GM19043 (cell line): ENCODE results near the gene POLR2E.

Experiments used
- ATAC-seq: cut with Tn5 transposase; IDR thresholded peaks from one replicate; pipeline ENCODE4 v1.9.1; 2021; ENCODE audit warnings: low read depth; ENCODE audit not compliant: unreplicated experiment

Gene POLR2E

DNA sequence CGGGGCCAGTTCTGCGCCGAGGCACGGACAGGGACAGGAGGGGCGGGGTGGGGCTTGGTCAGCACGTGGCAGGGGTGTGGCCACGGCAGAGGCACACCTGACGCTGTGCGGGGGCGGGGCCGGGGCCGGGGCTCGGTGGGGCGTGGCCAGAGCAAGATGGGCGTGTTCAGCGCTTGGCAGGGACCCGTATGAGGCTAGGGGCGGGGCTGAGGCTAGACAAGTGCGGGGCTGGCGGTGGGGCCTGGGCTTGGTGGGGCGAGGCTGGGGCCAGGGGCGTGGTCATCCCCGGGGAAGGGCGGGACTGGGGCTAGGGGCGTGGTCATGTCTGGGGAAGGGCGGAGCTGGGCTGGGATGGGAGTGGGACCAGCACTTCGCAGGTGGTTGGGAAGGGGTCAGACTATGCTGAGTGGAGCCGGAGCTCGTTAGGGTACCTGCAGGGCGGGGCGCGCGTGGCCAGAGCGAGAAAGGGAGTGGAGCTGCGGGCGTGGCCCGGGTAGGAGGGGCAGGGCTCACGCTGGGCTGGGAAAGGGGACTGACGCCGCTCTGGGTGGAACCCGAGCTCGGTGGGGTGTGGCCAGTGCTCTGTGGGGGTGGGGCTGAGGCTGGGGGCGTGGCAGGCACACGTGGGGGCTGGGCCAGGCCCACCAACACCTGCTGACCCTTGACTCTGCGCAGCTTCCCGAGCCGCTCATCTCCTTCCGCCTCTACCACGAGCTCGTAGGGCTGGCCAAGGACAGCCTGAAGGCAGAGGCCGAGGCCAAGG, 12.8 kb downstream of the POLR2E start:
- no peak for ATAC-seq

DNA sequence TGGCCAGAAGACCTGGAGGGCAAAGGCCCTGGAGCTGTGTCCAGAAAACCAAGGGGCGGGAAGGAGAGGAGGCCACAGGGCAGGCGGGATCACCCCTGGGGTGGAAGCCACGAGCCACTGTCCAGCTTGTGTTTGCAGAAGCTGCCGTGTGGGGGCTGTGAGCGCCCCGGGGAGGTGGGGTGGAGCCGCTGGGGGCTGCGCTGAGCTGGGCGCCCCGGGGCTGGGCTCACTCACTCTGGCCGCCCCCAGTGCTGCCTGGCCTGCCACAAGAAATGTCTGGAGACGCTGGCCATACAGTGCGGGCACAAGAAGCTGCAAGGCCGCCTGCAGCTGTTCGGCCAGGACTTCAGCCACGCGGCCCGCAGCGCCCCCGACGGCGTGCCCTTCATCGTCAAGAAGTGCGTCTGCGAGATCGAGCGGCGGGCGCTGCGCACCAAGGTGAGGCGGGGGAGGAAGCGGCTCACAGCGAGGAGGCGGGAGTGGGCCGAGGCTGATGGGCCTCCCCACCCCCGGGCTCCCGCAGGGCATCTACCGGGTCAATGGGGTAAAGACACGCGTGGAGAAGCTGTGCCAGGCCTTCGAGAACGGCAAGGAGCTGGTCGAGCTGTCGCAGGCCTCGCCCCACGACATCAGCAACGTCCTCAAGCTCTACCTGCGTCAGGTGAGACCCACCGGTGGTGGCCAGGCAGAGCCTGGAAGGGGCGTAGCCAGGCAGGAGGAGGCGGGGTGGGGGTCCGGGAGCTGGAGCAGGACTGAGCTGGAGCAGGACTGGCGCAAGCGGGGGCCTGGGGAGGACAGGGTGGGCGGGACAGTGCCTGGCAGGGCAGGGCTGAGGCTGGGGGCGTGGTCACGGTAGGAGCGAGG, 13.6 kb downstream of the POLR2E start:
- ATAC-seq: no peak

DNA sequence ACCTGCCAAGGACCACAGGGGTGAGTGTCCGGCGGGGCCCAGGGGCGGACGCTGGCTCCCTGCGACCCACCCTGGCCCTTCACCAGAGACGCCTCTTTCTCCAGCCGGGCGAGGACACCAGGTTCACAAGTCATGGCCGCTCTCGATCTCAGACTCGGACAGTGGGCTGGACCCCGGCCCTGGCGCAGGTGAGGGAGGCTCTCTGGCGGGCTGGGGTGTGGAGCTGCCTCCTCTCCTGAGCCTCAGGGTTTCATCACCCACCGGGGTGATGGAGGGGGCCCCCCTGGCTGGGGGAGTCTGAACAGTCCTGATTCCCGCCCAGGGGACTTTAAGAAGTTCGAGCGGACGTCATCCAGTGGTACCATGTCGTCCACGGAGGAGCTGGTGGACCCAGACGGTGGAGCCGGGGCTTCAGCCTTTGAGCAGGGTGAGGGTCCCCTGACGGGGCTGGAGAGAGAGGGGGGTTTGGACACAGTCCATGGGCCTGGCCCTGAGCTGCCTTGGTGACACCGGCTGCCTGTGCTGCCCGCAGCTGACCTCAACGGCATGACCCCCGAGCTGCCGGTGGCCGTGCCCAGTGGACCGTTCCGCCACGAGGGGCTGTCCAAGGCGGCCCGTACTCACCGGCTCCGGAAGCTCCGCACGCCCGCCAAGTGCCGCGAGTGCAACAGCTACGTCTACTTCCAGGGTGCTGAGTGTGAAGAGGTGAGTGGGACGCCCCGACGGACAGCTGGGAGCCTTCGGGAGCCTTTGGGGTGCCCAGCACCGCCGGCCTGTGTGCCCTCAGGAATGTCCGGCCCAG, 14.6 kb downstream of the POLR2E start:
- ATAC-seq: no peak

DNA sequence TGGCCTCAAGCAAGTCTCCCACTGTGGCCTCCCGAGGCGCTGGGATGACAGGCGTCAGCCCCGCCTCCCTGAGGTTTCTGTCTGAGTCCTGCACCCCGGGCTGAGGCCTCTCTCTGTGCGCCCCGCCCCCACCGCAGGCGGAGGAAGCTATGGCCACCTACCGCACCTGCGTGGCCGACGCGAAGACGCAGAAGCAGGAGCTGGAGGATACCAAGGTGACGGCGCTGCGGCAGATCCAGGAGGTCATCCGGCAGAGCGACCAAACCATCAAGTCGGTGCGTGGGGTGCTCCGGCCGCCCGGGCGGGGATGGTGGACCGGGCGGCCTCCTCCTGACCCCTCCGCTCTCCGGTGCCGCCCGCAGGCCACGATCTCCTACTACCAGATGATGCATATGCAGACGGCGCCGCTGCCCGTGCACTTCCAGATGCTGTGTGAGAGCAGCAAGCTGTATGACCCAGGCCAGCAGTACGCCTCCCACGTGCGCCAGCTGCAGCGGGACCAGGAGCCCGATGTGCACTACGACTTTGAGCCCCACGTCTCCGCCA, 15.5 kb downstream of the POLR2E start:
- ATAC-seq: no peak

GRCh38 chr19:1076951-1077350, 18.2 kb downstream of the POLR2E start:
- ATAC-seq: peak; percentile 53

GRCh38 chr19:1076046-1076386, 19.2 kb downstream of the POLR2E start:
- ATAC-seq: no peak

DNA sequence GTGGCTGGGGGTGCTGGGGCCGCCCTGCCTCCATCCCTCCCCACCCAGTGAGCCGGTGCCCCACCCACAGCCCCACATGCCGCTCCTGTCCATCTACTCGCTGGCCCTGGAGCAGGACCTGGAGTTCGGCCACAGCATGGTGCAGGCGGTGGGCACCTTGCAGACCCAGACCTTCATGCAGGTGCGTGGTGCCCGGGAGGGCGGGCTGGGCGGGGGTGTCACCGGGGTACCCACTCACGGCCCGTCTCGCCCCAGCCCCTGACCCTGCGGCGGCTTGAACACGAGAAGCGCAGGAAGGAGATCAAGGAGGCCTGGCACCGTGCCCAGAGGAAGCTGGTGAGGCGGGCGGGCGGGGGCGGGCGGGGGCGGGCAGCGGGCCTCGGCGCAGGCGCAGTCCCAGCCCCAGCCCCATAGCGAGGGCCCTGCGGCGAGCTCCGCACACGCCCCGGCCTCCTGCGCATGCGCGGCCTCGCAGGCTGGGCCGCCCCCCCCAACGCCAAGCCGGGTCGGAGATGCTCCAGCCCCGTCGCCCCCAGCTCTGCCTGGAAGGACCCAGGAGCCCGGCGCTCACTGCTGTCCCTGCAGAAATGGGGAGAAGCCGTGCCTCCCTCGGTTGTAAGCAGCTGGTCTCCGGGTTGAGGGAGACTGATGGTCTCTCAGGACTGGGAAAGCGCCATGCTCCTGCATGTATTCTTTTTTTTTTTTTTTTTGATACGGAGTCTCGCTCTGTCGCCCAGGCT, 20.5 kb downstream of the POLR2E start:
- no peak for ATAC-seq

DNA sequence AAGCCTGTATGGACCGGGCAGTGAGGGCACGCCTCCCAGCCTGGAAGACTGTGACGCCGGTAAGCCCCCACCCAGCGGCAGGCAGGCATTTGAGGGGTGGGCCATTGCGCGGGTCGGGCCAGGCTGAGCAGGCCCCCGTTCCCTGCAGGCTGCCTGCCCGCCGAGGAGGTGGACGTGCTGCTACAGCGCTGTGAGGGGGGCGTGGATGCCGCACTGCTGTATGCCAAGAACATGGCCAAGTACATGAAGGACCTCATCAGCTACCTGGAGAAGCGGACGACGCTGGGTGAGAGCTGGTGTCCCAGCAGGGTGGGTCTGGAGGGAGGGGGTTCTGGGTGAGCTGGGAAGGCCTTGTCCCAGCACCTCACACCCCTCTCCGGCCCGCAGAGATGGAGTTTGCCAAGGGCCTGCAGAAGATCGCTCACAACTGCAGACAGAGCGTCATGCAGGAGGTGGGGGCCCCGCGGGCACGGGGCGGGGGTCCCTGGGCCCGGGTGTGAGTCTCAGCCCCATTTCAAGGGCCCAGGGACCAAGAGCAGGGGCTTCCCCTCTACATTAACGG, 21.1 kb downstream of the POLR2E start:
- no peak for ATAC-seq

DNA sequence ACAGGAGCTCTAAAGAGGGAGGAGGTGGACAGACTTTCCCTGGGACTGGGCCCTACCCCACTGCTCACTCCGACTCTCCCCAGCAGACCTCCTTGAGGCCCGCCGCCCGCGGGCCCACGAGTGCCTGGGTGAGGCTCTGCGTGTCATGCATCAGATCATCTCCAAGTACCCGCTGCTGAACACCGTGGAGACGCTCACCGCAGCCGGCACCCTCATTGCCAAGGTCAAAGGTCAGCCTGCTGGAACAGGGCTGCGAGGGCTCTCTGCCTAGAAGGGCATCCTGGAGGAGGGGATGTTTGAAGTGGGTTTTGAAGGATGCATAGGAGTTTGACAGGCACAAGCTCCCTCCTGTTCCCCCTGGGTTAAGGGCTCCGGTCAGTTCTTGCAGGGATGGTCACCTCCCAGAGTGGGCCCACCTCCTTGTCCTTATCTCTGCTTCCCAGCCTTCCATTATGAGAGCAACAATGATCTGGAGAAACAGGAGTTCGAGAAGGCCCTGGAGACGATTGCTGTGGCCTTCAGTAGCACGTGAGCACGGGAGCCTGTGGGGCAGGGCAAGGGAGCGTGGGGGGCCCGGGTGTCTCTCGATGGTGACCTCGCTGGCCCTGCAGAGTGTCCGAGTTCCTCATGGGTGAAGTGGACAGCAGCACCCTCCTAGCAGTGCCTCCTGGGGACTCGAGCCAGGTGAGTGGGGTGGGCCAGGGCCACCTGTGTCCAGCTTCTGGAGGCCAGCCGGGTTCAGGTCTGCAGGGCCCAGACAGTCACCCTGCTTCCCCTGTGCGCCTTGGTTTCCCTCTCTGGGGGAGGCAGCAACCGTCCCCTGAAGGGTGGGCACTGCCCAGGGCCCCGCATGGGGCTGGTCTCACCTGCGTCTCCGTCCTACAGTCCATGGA, 21.9 kb downstream of the POLR2E start:
- no peak for ATAC-seq

DNA sequence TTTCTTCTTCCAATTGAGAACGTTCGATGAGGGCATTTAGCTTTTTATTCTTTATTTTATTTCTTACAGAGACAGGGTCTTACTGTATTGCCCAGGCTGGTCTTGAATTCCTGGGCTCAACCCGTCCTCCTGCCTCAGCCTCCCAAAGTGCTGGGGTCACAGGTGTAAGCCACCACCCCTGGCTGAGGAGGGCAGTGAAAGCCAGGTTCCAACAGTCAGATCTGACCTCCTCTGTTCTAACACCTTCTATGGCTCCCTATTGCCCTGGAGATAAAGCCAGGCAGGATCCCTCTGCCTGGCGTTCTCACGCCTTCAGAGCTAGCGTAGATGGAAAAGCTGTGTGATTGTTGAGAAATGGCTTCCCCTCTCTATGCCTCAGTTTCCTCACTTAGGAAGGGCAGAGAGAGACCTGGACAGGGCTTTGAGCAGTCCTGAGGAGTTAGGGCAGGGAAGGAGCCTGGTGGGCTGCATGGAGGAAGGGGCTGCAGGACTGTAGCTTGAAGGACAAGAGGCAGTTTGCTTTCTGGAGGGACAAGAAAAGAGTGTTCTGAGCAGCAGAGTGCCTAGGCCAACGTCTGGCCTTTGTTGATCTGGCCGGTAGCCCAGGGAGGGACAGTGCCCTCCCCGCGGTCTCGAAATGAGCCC, 22.7 kb downstream of the POLR2E start:
- no peak for ATAC-seq

- ATAC-seq: no peak
These were observed 24.0 kb downstream of the POLR2E start for GRCh38 chr19:1070931-1071791.

DNA sequence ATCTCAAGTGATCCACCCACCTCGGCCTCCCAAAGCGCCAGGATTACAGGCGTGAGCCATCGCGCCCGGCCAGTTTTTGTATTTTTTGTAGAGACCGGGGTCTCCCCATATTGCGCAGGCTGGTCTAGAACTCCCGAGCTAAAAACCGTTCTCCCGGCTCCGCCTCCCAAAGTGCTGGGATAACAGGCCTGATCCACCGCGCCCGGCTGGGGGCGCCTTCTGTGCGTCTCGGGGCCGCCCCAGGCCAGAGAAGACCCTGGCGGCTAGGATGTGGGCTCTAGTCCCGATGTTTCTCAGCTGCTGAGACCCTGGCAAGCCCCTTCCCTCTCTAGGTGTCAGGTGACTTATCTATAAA, 24.6 kb downstream of the POLR2E start:
- no peak for ATAC-seq

DNA sequence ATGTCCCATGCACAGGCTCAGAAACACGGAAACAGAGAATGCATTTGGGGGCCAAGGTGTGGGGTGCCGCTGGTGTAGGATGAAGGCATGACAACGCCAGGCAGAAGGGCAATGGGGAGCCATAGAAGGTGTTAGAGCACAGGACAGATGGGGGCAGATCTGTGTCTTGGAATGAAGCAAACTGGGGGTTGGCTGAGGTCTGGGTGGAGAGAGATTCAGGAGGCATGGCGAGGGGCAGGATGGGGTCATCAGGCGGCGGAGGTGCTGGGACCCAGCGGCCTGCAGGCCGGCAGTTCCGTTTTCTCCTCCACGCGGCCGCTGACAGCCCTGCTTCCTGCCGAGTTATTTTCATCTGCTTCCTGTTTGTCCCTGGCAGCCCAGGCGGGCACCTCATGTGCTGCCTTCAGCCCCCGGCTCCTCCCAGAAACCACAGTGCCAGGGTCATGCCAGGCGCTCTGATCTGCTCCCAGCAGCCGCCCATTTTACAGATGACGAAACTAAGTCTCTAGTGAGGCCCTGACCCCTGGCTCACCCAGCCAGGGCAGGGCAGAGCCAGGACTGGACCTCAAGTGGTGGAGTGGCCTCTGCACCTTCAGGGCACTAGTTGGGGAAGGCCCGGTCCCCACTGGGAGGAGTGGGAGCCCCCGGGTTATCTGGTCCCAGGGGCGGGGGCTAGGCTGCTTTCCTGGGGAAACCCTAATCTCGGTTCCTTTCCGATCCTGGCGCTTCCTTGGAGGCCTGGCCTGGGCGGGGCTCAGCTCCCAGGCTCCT, 26.0 kb downstream of the POLR2E start:
- ATAC-seq: no peak

GRCh38 chr19:1068009-1069001, 26.9 kb downstream of the POLR2E start:
- ATAC-seq: no peak

DNA sequence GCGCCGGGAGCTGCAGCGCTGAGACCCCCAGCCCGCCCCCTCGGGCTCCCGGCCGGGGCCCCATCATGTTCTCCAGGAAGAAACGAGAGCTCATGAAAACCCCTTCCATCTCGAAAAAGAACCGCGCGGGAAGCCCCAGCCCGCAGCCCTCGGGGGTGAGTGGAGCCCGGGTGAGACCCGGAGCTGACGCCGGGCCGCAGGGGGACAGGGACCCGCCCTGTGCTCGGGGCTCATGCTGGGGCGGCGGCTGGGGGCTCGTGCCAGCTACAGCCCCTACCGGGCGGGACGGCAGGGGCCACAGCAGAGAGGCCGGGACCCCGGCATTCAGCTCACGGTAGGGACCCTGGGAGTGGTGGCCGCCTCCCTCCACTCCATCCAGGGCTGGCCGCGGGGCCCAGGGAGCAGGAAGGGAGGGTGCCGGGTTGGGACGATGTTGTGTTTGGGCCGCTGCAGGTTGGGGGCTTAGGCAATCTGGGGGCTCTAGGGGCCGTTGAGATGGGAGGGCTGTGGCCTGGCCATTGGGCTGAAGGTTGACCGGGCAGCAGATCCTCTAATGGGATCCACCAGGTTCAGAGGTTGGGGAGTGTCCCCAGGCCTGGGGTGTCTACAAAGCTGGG, 27.7 kb downstream of the POLR2E start:
- ATAC-seq: no peak
